ENCODE results near the gene PTX4. TPM values are rescaled to one million over a fixed set of nuclear protein-coding genes. Genes with fewer than 3 reads are reported as not detected.

Gene PTX4
- total RNA-seq, 1 donor = not detected

DNA sequence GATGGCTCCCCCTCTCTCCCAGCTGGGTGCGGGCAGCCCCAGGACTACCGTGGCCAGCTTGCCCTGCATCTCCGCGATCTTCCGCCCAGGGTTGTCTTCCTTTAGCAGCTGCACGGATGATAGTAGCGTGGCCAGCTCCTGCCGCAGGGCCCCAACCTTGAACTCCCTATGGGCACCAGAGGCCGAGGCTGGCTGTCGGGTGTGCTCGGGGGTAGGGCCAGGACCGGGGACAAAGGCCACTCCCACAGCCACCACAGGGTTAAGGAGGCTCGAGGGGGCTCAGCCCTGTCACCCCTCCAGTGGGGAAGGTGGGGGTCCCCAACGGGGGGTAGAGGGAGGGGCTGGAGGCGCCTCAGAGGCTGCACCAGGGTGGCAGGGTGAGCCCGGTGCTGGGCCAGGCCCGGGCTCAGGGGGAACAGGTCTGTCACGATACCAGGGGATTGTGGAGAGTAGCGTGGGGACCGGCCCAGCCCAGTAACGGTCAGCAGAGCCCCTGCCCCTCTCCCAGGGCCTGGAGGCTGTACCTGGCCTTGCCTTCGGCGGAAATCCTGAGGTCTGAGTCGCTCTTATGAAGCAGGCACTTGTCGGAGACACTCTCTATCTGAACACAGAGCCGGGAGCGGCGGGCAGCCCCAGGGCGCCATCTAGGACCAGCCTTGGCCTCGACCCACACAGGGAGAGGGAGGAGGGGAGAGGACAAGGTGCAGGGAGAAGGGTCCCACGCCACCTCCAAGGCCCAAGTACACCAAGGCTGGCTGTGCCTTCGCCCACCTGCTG lies 52.6 kb downstream of the PTX4 start:
- no peak for DNase-seq (ENCODE audit: low read depth)
- H3K4me3 ChIP-seq (ENCODE audit: low read depth, low read length) = no peak overlapping the region
- TF ChIP-seq, protein P1, sequence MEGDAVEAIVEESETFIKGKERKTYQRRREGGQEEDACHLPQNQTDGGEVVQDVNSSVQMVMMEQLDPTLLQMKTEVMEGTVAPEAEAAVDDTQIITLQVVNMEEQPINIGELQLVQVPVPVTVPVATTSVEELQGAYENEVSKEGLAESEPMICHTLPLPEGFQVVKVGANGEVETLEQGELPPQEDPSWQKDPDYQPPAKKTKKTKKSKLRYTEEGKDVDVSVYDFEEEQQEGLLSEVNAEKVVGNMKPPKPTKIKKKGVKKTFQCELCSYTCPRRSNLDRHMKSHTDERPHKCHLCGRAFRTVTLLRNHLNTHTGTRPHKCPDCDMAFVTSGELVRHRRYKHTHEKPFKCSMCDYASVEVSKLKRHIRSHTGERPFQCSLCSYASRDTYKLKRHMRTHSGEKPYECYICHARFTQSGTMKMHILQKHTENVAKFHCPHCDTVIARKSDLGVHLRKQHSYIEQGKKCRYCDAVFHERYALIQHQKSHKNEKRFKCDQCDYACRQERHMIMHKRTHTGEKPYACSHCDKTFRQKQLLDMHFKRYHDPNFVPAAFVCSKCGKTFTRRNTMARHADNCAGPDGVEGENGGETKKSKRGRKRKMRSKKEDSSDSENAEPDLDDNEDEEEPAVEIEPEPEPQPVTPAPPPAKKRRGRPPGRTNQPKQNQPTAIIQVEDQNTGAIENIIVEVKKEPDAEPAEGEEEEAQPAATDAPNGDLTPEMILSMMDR (IDR thresholded peaks at IDR 0.05; ENCODE audit: insufficient read depth, low read length) = no peak

Other genes starting within 250 kb of the PTX4 start
- not detected in 2 replicates for gene TPSAB1, start 248.2 kb downstream of the PTX4 start, total RNA-seq (ENCODE audit: low replicate concordance)
- not detected in 2 replicates for gene TPSD1, start 232.9 kb downstream of the PTX4 start, total RNA-seq (ENCODE audit: low replicate concordance)
- gene UBE2I, start 179.3 kb downstream of the PTX4 start, total RNA-seq (ENCODE audit: low replicate concordance) = 39.8 and 70.3 TPM in 2 replicates
- 0.09 TPM in 1 of 2 replicates, not detected in the other for gene BAIAP3, start 155.3 kb downstream of the PTX4 start, total RNA-seq (ENCODE audit: low replicate concordance)
- 49.3 and 73.3 TPM in 2 replicates for gene TSR3, start 137.1 kb downstream of the PTX4 start, total RNA-seq (ENCODE audit: low replicate concordance)
- 36.3 and 80.4 TPM in 2 replicates for gene GNPTG, start 137.0 kb downstream of the PTX4 start, total RNA-seq (ENCODE audit: low replicate concordance)
- 11.5 and 15.6 TPM in 2 replicates for gene UNKL, start 74.2 kb downstream of the PTX4 start, total RNA-seq (ENCODE audit: low replicate concordance)
- gene UQCC4, start 68.2 kb downstream of the PTX4 start, total RNA-seq (ENCODE audit: low replicate concordance) = 10.3 and 20.1 TPM in 2 replicates
- gene PERCC1, start 57.9 kb downstream of the PTX4 start, total RNA-seq (ENCODE audit: low replicate concordance) = not detected in 2 replicates
- 0.36 and 0.41 TPM in 2 replicates for gene CCDC154, start 44.4 kb downstream of the PTX4 start, total RNA-seq (ENCODE audit: low replicate concordance)
- gene CLCN7, start 13.9 kb downstream of the PTX4 start, total RNA-seq (ENCODE audit: low replicate concordance) = 64.8 and 432 TPM in 2 replicates
- 23.5 and 29.1 TPM in 2 replicates for gene TELO2, start 4.4 kb upstream of the PTX4 start, total RNA-seq (ENCODE audit: low replicate concordance)
- 5.0 and 22.1 TPM in 2 replicates for gene TMEM204, start 44.7 kb upstream of the PTX4 start, total RNA-seq (ENCODE audit: low replicate concordance)
- gene IFT140, start 123.1 kb upstream of the PTX4 start, total RNA-seq (ENCODE audit: low replicate concordance) = 12.8 and 27.8 TPM in 2 replicates
- gene CRAMP1, start 123.4 kb upstream of the PTX4 start, total RNA-seq (ENCODE audit: low replicate concordance) = 9.9 and 12.1 TPM in 2 replicates
- 8.9 and 45.9 TPM in 2 replicates for gene JPT2, start 189.3 kb upstream of the PTX4 start, total RNA-seq (ENCODE audit: low replicate concordance)
- 27.3 and 45.8 TPM in 2 replicates for gene MAPK8IP3, start 217.3 kb upstream of the PTX4 start, total RNA-seq (ENCODE audit: low replicate concordance)

Measured in fibroblast of the aortic adventitia (primary cell).